HCT116 (cell line): ENCODE measurements around the gene VCAN. TPM values are rescaled to one million over a fixed set of nuclear protein-coding genes. Genes with fewer than 3 reads are reported as not detected.

Experiments
- ATAC-seq: fragments of 200-7000 bp; cut with Tn5 transposase; 2 replicates; pipeline ENCODE4 v1.9.1; 2020; ENCODE audit warnings: mild to moderate bottlenecking, moderate library complexity
- BruUV-seq: library from RNA; stranded (reverse); fragments of 400-500 nt; replicated peaks from 2 replicates; lab custom pipeline; 2021; lab: Mats Ljungman, UMichigan
- CTCF ChIA-PET: fragments of 300-600 bp; sonication (Branson Sonifier 250); formaldehyde crosslinking; loops from one replicate; lab custom pipeline; 2021; ENCODE audit warnings: antibody characterized with exemption; lab: Charles Lee
- POLR2A ChIA-PET: fragments of 300-600, 350-600 bp; sonication (Branson Sonifier 250); formaldehyde crosslinking; loops from one replicate; lab custom pipeline; 2021; ENCODE audit warnings: antibody characterized with exemption; lab: Charles Lee
- RAD21 ChIA-PET, 2 experiments: fragments of 300-600 bp; sonication (Branson Sonifier 250); formaldehyde crosslinking; loops; one replicate each; lab custom pipeline; 2023; ENCODE audit warnings: low total read pairs in 2 of 2; ENCODE audit not compliant: uncharacterized antibody in 2 of 2, unreplicated experiment in 2 of 2, low non-redundant PET in 1 of 2; lab: Charles Lee
- DNase-seq: peaks from one replicate; pipeline ENCODE4 v3.0.0-alpha.2; 2010; ENCODE audit warnings: low read depth, low spot score
- H2AFZ ChIP-seq: fragments of 200-600 bp; shearing (Covaris generic), sonication (generic); 2 replicates; pipeline ENCODE4 v1.6.1; 2017; ENCODE audit warnings: low read depth, mixed run types, mixed read lengths, antibody characterized with exemption, low read length; ENCODE audit not compliant: poor library complexity, severe bottlenecking
- H3K27ac ChIP-seq: 2 replicates; pipeline ENCODE4 v1.5.1; 2012; ENCODE audit warnings: low read depth, low read length
- H3K27me3 ChIP-seq: fragments of 200-600 bp; sonication (generic); 2 replicates; pipeline ENCODE4 v1.6.1; 2016; ENCODE audit warnings: mixed run types, low read length, mixed read lengths; ENCODE audit not compliant: insufficient read depth
- H3K36me3 ChIP-seq, 2 experiments: fragments of 200-500 bp in 1 of 2; fragments of 200-600 bp in 1 of 2; sonication (Bioruptor generic) in 1 of 2; sonication (generic) in 1 of 2; 2 replicates each; pipeline versions ENCODE4 v1.5.1 to v1.6.1; 2014 to 2016; ENCODE audit warnings: low read length in 2 of 2, inconsistent platforms in 1 of 2, mixed read lengths in 1 of 2, mixed run types in 1 of 2; ENCODE audit not compliant: insufficient read depth in 2 of 2, control insufficient read depth in 1 of 2
- H3K4me1 ChIP-seq, 2 experiments: fragments of 200-600 bp in 1 of 2; sonication (generic) in 1 of 2; 2 replicates each; pipeline versions ENCODE4 v1.5.1 to v1.6.1; 2012 to 2017; ENCODE audit warnings: low read length in 2 of 2, inconsistent platforms in 1 of 2, mild to moderate bottlenecking in 1 of 2, mixed read lengths in 1 of 2, mixed run types in 1 of 2, moderate library complexity in 1 of 2; ENCODE audit not compliant: insufficient read depth in 2 of 2, control insufficient read depth in 1 of 2
- H3K4me2 ChIP-seq: fragments of 200-600 bp; sonication (generic); 2 replicates; pipeline ENCODE4 v1.6.1; 2017; ENCODE audit warnings: mixed run types, low read length, mixed read lengths
- H3K4me3 ChIP-seq, 2 experiments: fragments of 200-600 bp in 1 of 2; sonication (generic) in 1 of 2; replicated peaks in 1 of 2; 2 replicates each; pipeline ENCODE4 v1.5.1; 2011 to 2016; ENCODE audit warnings: low read length in 2 of 2, control low read depth in 1 of 2, low read depth in 1 of 2, mild to moderate bottlenecking in 1 of 2, mixed read lengths in 1 of 2, mixed run types in 1 of 2
- H3K79me2 ChIP-seq: fragments of 200-600 bp; sonication (generic); 2 replicates; pipeline ENCODE4 v1.6.1; 2017; ENCODE audit warnings: mild to moderate bottlenecking, mixed run types, low read length, moderate library complexity, mixed read lengths; ENCODE audit not compliant: insufficient read depth
- H3K9ac ChIP-seq: fragments of 200-600 bp; sonication (generic); 2 replicates; pipeline ENCODE4 v1.6.1; 2016; ENCODE audit warnings: low read length, mixed read lengths
- H3K9me2 ChIP-seq: fragments of 200-600 bp; sonication (generic), shearing (Covaris generic); 2 replicates; pipeline ENCODE4 v1.6.1; 2017; ENCODE audit warnings: mixed run types, mild to moderate bottlenecking, moderate library complexity; ENCODE audit not compliant: insufficient read depth
- H3K9me3 ChIP-seq, 2 experiments: fragments of 200-500 bp in 1 of 2; fragments of 200-600 bp in 1 of 2; sonication (Bioruptor generic) in 1 of 2; sonication (generic) in 1 of 2; 2 replicates each; pipeline ENCODE4 v1.6.1; 2014 to 2017; ENCODE audit warnings: low read length in 2 of 2, mixed read lengths in 2 of 2, inconsistent platforms in 1 of 2, low read depth in 1 of 2, mild to moderate bottlenecking in 1 of 2, mixed run types in 1 of 2, moderate library complexity in 1 of 2; ENCODE audit not compliant: control insufficient read depth in 1 of 2, insufficient read depth in 1 of 2
- H4K20me1 ChIP-seq: fragments of 200-600 bp; sonication (generic), shearing (Covaris generic); 2 replicates; pipeline ENCODE4 v1.6.1; 2017; ENCODE audit warnings: mixed run types, mild to moderate bottlenecking, moderate library complexity; ENCODE audit not compliant: insufficient read depth
- CBX3 ChIP-seq: IDR thresholded peaks from 2 replicates; pipeline ENCODE4 v1.6.1; 2012; ENCODE audit warnings: low read depth
- CEBPB ChIP-seq: IDR thresholded peaks from 2 replicates; pipeline ENCODE4 v1.6.1; 2012; ENCODE audit warnings: low read depth
- EGR1 ChIP-seq: IDR thresholded peaks from 2 replicates; pipeline ENCODE4 v1.6.1; 2012; ENCODE audit warnings: low read depth
- EZH2 ChIP-seq: fragments of 200-600 bp; sonication (generic); IDR thresholded peaks from 2 replicates; pipeline ENCODE4 v1.6.1; 2017; ENCODE audit warnings: antibody characterized with exemption, mixed run types
- FOSL1 ChIP-seq: IDR thresholded peaks from 2 replicates; pipeline ENCODE4 v1.6.1; 2012; ENCODE audit warnings: low read depth
- JUND ChIP-seq: IDR thresholded peaks from 2 replicates; pipeline ENCODE4 v1.6.1; 2012
- POLR2AphosphoS5 ChIP-seq: IDR thresholded peaks from 2 replicates; pipeline ENCODE4 v1.6.1; 2011; ENCODE audit warnings: mild to moderate bottlenecking, low read depth, low read length, moderate library complexity
- RAD21 ChIP-seq: IDR thresholded peaks from 2 replicates; pipeline ENCODE4 v1.6.1; 2012; ENCODE audit warnings: low read depth, mild to moderate bottlenecking
- SIN3A ChIP-seq: IDR thresholded peaks from 2 replicates; pipeline ENCODE4 v1.6.1; 2012; ENCODE audit warnings: low read depth
- TCF7L2 ChIP-seq: IDR thresholded peaks from 2 replicates; pipeline ENCODE4 v1.7.0; 2011; ENCODE audit warnings: borderline replicate concordance, inconsistent platforms; ENCODE audit not compliant: insufficient read depth, insufficient read length; ENCODE audit errors: extremely low read depth
- YY1 ChIP-seq: IDR thresholded peaks from 2 replicates; pipeline ENCODE4 v1.6.1; 2011; ENCODE audit warnings: low read length, low read depth, moderate library complexity, mild to moderate bottlenecking; ENCODE audit not compliant: insufficient replicate concordance; ENCODE audit errors: extremely low read depth
- intact Hi-C: fragments of 100-400 bp; cut with micrococcal nuclease; formaldehyde crosslinking; loops from 2 replicates; pipeline ENCODE4 v1.10.0; 2022
- total RNA-seq: library from RNA; stranded (reverse); gene quantifications from one replicate; pipeline ENCODE4 v1.2.1, GENCODE V29; 2021; ENCODE audit not compliant: unreplicated experiment
- TF ChIP-seq, protein P1 (sequence below): IDR thresholded peaks from 2 replicates; pipeline ENCODE4 v1.6.1; 2012

VCAN gene
- total RNA-seq, 1 experiment from 2014 or later, result 49.9 TPM

DNA sequence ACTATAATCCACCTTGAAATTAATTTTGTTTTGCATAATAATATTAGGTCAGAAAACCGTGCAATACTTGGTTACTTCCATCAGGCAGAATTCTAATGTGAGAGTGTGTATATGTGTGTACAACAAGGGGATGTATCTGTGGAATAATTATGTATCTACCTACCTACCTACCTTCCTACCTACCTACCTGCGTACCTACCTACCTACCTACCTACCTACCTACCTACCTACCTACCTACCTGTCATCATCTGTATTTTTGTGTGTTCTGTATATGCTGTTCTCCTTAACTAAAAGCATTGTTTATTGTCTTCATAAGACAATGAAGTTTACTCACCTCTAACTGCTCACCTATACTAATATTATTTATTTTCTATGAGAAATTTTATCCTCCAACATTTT, 52.8 kb downstream of the VCAN start:
- no TSS peak for BruUV-seq
- no peak for DNase-seq
- Histone ChIP-seq H3K4me1 (no peaks in the 10 kb centered on the region), H3K27me3 (no peaks in the 10 kb centered on the region), H3K4me2 (no peak overlapping the region), H3K27ac (no peak overlapping the region), H3K9me2 (no peaks in the 10 kb centered on the region), H3K4me3 (no peak overlapping the region), H3K36me3 (no peaks in the 10 kb centered on the region), H4K20me1 (no peaks in the 10 kb centered on the region), H2AFZ (no peak overlapping the region), H3K9me3 (no peaks in the 10 kb centered on the region), H3K79me2 (no peaks in the 10 kb centered on the region), H3K9ac (no peak overlapping the region)
- TF ChIP-seq RAD21, result no peak
- ATAC-seq, result no peak
- ChIA-PET RAD21 (no interaction called here), POLR2A (no interaction called here), CTCF (no interaction called here)
- intact Hi-C loops, result no loop called here

DNA sequence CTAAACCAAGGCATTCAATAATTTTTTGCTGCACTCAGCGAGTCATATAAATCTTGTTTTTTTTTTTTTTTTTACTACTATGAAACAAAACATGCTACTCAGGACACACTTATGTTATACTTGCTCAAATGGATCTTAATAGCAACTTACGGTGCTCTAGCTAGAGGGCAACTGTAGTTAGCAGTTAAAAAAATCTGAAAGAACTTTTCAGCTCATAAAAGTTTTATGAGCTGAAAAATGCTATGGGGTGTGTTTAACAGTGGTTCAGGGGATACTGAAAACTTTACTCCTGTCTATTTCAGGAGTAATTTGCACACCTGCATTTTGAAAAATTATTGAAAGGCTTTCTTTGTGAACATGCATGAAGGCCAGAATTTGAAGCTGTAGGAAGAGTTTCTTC, 53.4 kb downstream of the VCAN start:
- no peak for ATAC-seq
- CTCF ChIA-PET, result no interaction called here

More for the DNA sequence above, 53.4 kb downstream of the VCAN start:
- Histone ChIP-seq H3K9me3 (no peaks in the 10 kb centered on the region), H3K4me1 (no peaks in the 10 kb centered on the region), H3K36me3 (no peaks in the 10 kb centered on the region), H3K9me2 (no peaks in the 10 kb centered on the region), H3K27me3 (no peaks in the 10 kb centered on the region), H3K9ac (no peak overlapping the region), H3K4me3 (no peak overlapping the region), H3K27ac (no peak overlapping the region), H3K4me2 (no peak overlapping the region), H3K79me2 (no peaks in the 10 kb centered on the region), H4K20me1 (no peaks in the 10 kb centered on the region), H2AFZ (no peak overlapping the region)
- DNase-seq, result no peak
- BruUV-seq, result no TSS peak
- ChIA-PET RAD21 (no interaction called here), POLR2A (no interaction called here)
- TF ChIP-seq YY1, result no peak
- TF ChIP-seq SIN3A, result no peak
- TF ChIP-seq TCF7L2, result no peak
- TF ChIP-seq EZH2, result no peak
- no peak for TF ChIP-seq EGR1
- TF ChIP-seq, protein P1, sequence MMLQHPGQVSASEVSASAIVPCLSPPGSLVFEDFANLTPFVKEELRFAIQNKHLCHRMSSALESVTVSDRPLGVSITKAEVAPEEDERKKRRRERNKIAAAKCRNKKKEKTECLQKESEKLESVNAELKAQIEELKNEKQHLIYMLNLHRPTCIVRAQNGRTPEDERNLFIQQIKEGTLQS, result no peak
- TF ChIP-seq FOSL1, result no peak
- TF ChIP-seq POLR2AphosphoS5, result no peak
- no peak for TF ChIP-seq JUND
- TF ChIP-seq CEBPB, result no peak
- no peak for TF ChIP-seq CBX3
- intact Hi-C loops, result no loop called here
